Stimulated activated CD8-positive, alpha-beta memory T cell treated with anti-CD3 and anti-CD28 coated beads, Interleukin-12 subunit alpha, Interleukin-12 subunit beta, amount 100 ng/mL, for 1 hour (primary cell): ENCODE results near the gene ST8SIA1.
"Not testable (repeated sequence)": the region's sequence is repeated elsewhere in the genome, so short reads cannot be mapped to it uniquely, and the experiment has no call there.

Source experiments
- DNase-seq: peaks from one replicate; pipeline ENCODE4 v3.0.0-alpha.2; 2020; ENCODE audit warnings: low read depth

Gene ST8SIA1

DNA sequence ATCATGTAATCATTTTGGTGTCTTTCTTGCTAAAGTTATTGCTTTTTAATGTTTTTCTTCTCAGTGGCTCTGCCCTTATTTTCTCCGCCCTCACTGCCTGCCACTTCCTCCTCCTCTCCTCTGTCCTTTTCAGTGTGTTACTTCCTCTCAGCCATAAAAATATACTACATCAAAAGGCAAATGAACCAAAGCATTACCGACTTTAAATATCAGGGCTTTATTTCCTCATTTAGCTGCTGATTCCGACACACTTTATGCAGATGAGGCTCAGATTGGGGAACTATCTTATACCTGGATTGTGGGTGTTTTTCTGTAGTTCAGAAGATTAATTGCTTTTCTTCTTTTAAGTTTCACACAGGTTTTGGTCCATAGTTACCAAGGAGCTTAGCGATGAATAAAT lies 170.4 kb downstream of the ST8SIA1 start:
- no peak for DNase-seq

GRCh38 chr12:22163594-22163993 lies 170.9 kb downstream of the ST8SIA1 start:
- no peak for DNase-seq

GRCh38 chr12:22160396-22161003 lies 174.0 kb downstream of the ST8SIA1 start:
- no peak for DNase-seq

DNA sequence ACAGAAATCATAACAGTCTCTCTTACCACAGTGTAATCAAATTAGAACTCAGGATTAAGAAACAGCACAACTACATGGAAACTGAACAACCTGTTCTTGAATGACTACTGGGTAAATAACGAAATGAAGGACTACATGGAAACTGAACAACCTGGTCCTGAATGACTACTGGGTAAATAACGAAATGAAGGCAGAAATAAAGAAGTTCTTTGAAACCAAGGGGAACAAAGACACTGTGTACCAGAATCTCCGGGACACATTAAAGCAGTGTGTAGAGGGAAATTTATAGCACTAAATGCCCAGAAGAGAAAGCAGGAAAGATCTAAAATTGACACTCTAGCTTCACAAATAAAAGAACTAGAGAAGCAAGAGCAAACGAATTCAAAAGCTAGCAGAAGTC lies 185.2 kb downstream of the ST8SIA1 start:
- DNase-seq, result not testable (repeated sequence)

DNA sequence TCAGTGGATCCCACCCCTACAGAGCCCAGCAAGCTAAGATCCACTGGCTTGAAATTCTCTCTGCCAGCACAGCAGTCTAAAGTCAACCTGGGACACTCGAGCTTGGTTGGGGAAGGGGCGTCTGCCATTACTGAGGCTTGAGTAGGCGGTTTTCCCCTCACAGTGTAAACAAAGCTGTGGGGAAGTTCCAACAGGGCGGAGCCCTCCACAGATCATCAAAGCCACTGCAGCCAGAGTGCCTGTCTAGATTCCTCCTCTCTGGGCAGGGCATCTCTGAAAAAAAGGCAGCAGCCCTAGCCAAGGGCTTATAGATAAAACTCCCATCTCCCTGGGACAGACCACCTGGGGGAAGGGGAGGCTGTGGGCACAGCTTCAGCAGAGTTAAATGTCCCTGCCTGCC lies 187.8 kb downstream of the ST8SIA1 start:
- DNase-seq, result not testable (repeated sequence)
